Hematopoietic multipotent progenitor cell (in vitro differentiated cells): ENCODE measurements around the gene SLC35F2. TPM values are rescaled to one million over a fixed set of nuclear protein-coding genes. Genes with fewer than 3 reads are reported as not detected.
"Not testable (repeated sequence)": the region's sequence is repeated elsewhere in the genome, so short reads cannot be mapped to it uniquely, and the experiment has no call there.

Experiments used
- DNase-seq, 3 donors: peaks; one replicate each; pipeline ENCODE4 v3.0.0-alpha.2; 2011 to 2015; ENCODE audit warnings: low read depth in 2 of 3, low spot score in 2 of 3
- total RNA-seq: library from RNA; depleted of rRNA; stranded (reverse); fragments of >200 nt; gene quantifications from one replicate; pipeline ENCODE4 v1.2.3, GENCODE V29; 2012

Gene SLC35F2
- total RNA-seq, 1 donor = 27.5 TPM

- DNase-seq = no peak
Measured at GRCh38 chr11:107791343-107792048, 67.1 kb downstream of the SLC35F2 start.

GRCh38 chr11:107789767-107790166 is 68.8 kb downstream of the SLC35F2 start:
- DNase-seq = no peak

- DNase-seq = no peak
Measured at GRCh38 chr11:107787733-107788132, 70.9 kb downstream of the SLC35F2 start.

- no peak for DNase-seq
Measured at GRCh38 chr11:107785401-107785800, 73.2 kb downstream of the SLC35F2 start.

GRCh38 chr11:107783121-107783520 is 75.5 kb downstream of the SLC35F2 start:
- no peak for DNase-seq

- no peak for DNase-seq
Measured at GRCh38 chr11:107780775-107781174, 77.8 kb downstream of the SLC35F2 start.

GRCh38 chr11:107780136-107780535 is 78.5 kb downstream of the SLC35F2 start:
- no peak for DNase-seq

GRCh38 chr11:107778839-107779517 is 79.6 kb downstream of the SLC35F2 start:
- no peak for DNase-seq

- DNase-seq = no peak
Measured at GRCh38 chr11:107777110-107777509, 81.5 kb downstream of the SLC35F2 start.

GRCh38 chr11:107776062-107776461 is 82.5 kb downstream of the SLC35F2 start:
- DNase-seq = no peak

- DNase-seq = no peak
Measured at GRCh38 chr11:107770551-107770951, 88.0 kb downstream of the SLC35F2 start.

- no peak for DNase-seq
Measured at GRCh38 chr11:107769189-107769588, 89.4 kb downstream of the SLC35F2 start.

GRCh38 chr11:107758719-107759355 is 99.8 kb downstream of the SLC35F2 start:
- not testable (repeated sequence) for DNase-seq

- DNase-seq = no peak
Measured at GRCh38 chr11:107757661-107758060, 100.9 kb downstream of the SLC35F2 start.

- no peak for DNase-seq
Measured at GRCh38 chr11:107756553-107756952, 102.0 kb downstream of the SLC35F2 start.

GRCh38 chr11:107752949-107753822 is 105.4 kb downstream of the SLC35F2 start:
- no peak for DNase-seq

- DNase-seq = no peak
Measured at GRCh38 chr11:107752508-107752907, 106.1 kb downstream of the SLC35F2 start.

GRCh38 chr11:107751082-107751481 is 107.5 kb downstream of the SLC35F2 start:
- DNase-seq = no peak

GRCh38 chr11:107750313-107750712 is 108.3 kb downstream of the SLC35F2 start:
- no peak for DNase-seq

GRCh38 chr11:107747622-107748021 is 111.0 kb downstream of the SLC35F2 start:
- no peak for DNase-seq

- DNase-seq = no peak
Measured at GRCh38 chr11:107744736-107745135, 113.9 kb downstream of the SLC35F2 start.
